DND-41 (cell line): Measurements from ENCODE around the gene TSPAN9.

ENCODE experiments used
- ATAC-seq: fragments of 200-7000 bp; cut with Tn5 transposase; 3 replicates; pipeline ENCODE4 v1.9.1; 2021; ENCODE audit warnings: low read depth; ENCODE audit not compliant: insufficient read depth
- DNase-seq: peaks from one replicate; pipeline ENCODE4 v3.0.0-alpha.2; 2020
- H2AFZ ChIP-seq: 2 replicates; pipeline ENCODE4 v1.6.0; 2012; ENCODE audit warnings: low read depth, low read length
- H3K27ac ChIP-seq: 2 replicates; pipeline ENCODE4 v1.5.1; 2012; ENCODE audit warnings: low read length, inconsistent platforms
- H3K27me3 ChIP-seq: fragments of 200-600 bp; sonication (generic); 2 replicates; pipeline ENCODE4 v1.6.0; 2012; ENCODE audit warnings: low read length, mild to moderate bottlenecking, inconsistent platforms; ENCODE audit not compliant: insufficient read depth, poor library complexity
- H3K36me3 ChIP-seq: 2 replicates; pipeline ENCODE4 v1.5.1; 2012; ENCODE audit warnings: low read length, inconsistent platforms; ENCODE audit not compliant: insufficient read depth
- H3K4me1 ChIP-seq: 2 replicates; pipeline ENCODE4 v1.5.1; 2012; ENCODE audit warnings: mild to moderate bottlenecking, low read length; ENCODE audit not compliant: insufficient read depth
- H3K4me2 ChIP-seq: 2 replicates; pipeline ENCODE4 v1.6.0; 2012; ENCODE audit warnings: mild to moderate bottlenecking, moderate library complexity, low read length, inconsistent platforms; ENCODE audit not compliant: insufficient read depth
- H3K4me3 ChIP-seq, 2 experiments: fragments of 200-600 bp in 1 of 2; shearing (Covaris generic) in 1 of 2; 2 replicates each; pipeline ENCODE4 v1.5.1; 2012 to 2016; ENCODE audit warnings: inconsistent platforms in 2 of 2, low read length in 2 of 2, mild to moderate bottlenecking in 2 of 2, low read depth in 1 of 2, moderate library complexity in 1 of 2
- H3K79me2 ChIP-seq: 2 replicates; pipeline ENCODE4 v1.6.0; 2012; ENCODE audit warnings: low read length, inconsistent platforms; ENCODE audit not compliant: insufficient read depth
- H3K9ac ChIP-seq: 2 replicates; pipeline ENCODE4 v1.6.0; 2012; ENCODE audit warnings: low read depth, mild to moderate bottlenecking, inconsistent platforms, low read length, moderate library complexity
- H3K9me3 ChIP-seq: 2 replicates; pipeline ENCODE4 v1.5.1; 2012; ENCODE audit warnings: low read length, moderate library complexity, mild to moderate bottlenecking, inconsistent platforms; ENCODE audit not compliant: insufficient read depth, severe bottlenecking
- H4K20me1 ChIP-seq: 2 replicates; pipeline ENCODE4 v1.6.0; 2012; ENCODE audit warnings: low read length; ENCODE audit not compliant: insufficient read depth
- EZH2 ChIP-seq: IDR thresholded peaks from 3 replicates; pipeline ENCODE4 v1.6.1; 2012; ENCODE audit warnings: borderline replicate concordance, low read depth, mild to moderate bottlenecking, moderate library complexity, low read length, inconsistent platforms; ENCODE audit not compliant: severe bottlenecking
- TF ChIP-seq, protein P1 (sequence below): IDR thresholded peaks from 2 replicates; pipeline ENCODE4 v1.5.1; 2012; ENCODE audit warnings: borderline replicate concordance, low read length, moderate library complexity, mild to moderate bottlenecking; ENCODE audit not compliant: poor library complexity, severe bottlenecking; ENCODE audit errors: extremely low read depth

TSPAN9 gene

DNA sequence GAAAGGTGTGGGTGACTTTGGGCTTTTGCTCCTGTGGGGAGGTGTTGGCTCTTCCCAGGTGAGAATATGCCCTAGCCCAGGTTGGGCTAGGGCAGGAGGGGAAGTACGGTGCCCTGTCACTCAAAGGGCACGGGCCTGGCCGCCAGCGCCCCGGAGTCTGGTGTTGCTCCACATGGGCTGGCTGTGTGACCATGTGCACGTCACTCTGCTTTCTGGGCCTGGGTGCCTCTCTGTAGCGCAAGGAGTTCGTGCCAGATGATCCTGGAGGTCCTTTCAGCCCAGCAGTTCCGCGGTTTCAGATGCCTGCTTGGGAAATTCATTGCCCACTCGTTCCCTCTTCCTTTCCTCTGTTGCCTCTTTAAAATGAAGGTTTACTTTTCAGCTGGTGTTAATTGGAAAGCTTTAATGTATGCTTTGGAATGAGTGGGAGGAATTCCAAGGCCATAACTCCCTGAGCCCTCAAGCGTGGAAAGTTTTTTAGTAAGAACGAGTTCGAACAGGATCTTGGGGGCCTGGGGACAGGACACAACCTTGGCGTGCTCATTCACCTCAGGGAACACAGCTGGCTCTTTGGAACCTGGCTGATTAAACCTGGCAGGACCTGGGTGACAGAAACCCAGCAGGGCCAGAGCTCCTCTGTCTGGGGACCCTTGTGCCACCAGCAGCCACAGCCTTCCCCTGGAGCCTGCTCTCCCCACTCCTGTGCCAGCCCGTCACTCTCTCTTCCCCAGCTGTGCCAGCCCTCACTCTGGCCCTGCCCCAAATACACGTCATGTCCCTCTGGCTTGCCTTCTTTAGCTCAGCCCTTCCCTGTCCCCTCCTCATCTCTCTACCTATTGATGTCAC, 42.8 kb downstream of the TSPAN9 start:
- no peaks in the 10 kb centered on the region for H3K4me1 ChIP-seq
- no peak overlapping the region for H3K27ac ChIP-seq
- H3K9me3 ChIP-seq, result no peaks in the 10 kb centered on the region
- TF ChIP-seq EZH2, result no peak
- TF ChIP-seq, protein P1, sequence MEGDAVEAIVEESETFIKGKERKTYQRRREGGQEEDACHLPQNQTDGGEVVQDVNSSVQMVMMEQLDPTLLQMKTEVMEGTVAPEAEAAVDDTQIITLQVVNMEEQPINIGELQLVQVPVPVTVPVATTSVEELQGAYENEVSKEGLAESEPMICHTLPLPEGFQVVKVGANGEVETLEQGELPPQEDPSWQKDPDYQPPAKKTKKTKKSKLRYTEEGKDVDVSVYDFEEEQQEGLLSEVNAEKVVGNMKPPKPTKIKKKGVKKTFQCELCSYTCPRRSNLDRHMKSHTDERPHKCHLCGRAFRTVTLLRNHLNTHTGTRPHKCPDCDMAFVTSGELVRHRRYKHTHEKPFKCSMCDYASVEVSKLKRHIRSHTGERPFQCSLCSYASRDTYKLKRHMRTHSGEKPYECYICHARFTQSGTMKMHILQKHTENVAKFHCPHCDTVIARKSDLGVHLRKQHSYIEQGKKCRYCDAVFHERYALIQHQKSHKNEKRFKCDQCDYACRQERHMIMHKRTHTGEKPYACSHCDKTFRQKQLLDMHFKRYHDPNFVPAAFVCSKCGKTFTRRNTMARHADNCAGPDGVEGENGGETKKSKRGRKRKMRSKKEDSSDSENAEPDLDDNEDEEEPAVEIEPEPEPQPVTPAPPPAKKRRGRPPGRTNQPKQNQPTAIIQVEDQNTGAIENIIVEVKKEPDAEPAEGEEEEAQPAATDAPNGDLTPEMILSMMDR, result no peak
- H4K20me1 ChIP-seq, result peaks cover 2% of the 10 kb centered on the region; the same call in 1 of the 2 replicates
- no peak for DNase-seq
- no peak overlapping the region for H3K9ac ChIP-seq
- no peak overlapping the region for H3K4me3 ChIP-seq
- no peaks in the 10 kb centered on the region for H3K36me3 ChIP-seq
- no peak overlapping the region for H3K4me2 ChIP-seq
- no peak overlapping the region for H2AFZ ChIP-seq
- H3K79me2 ChIP-seq, result no peaks in the 10 kb centered on the region
- peaks cover 7% of the 10 kb centered on the region for H3K27me3 ChIP-seq
- no peak for ATAC-seq

DNA sequence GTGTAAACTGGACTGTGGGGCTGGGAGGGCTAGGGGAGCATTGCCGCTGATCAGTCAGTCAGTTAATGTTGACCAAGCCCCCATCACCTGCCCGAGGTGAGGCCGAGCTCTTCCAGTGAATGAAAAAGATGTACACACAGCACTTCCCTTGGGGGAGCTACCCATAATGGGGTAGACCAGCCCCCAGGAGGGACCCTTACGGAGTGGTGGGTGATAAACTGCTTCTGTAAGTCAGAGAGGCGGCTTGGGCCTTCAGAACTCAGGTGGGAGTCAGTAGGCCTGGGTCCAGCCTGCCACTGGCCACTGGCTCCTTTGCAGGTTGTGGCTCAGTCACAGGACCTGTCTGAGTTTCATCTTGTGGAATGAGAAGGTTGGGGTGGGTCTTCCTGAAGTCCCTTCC, 43.5 kb downstream of the TSPAN9 start:
- no peak overlapping the region for H3K9ac ChIP-seq
- TF ChIP-seq EZH2, result no peak
- TF ChIP-seq, protein P1, result no peak
- ATAC-seq (no peak), DNase-seq (no peak)
- H3K36me3 ChIP-seq, result no peaks in the 10 kb centered on the region
- H3K27ac ChIP-seq, result no peak overlapping the region
- no peak overlapping the region for H3K4me2 ChIP-seq
- H3K4me1 ChIP-seq, result no peaks in the 10 kb centered on the region
- peaks cover 2% of the 10 kb centered on the region; the same call in 1 of the 2 replicates for H4K20me1 ChIP-seq
- no peak overlapping the region for H3K4me3 ChIP-seq
- no peaks in the 10 kb centered on the region for H3K79me2 ChIP-seq
- H2AFZ ChIP-seq, result no peak overlapping the region
- H3K27me3 ChIP-seq, result peaks cover 7% of the 10 kb centered on the region
- no peaks in the 10 kb centered on the region for H3K9me3 ChIP-seq

DNA sequence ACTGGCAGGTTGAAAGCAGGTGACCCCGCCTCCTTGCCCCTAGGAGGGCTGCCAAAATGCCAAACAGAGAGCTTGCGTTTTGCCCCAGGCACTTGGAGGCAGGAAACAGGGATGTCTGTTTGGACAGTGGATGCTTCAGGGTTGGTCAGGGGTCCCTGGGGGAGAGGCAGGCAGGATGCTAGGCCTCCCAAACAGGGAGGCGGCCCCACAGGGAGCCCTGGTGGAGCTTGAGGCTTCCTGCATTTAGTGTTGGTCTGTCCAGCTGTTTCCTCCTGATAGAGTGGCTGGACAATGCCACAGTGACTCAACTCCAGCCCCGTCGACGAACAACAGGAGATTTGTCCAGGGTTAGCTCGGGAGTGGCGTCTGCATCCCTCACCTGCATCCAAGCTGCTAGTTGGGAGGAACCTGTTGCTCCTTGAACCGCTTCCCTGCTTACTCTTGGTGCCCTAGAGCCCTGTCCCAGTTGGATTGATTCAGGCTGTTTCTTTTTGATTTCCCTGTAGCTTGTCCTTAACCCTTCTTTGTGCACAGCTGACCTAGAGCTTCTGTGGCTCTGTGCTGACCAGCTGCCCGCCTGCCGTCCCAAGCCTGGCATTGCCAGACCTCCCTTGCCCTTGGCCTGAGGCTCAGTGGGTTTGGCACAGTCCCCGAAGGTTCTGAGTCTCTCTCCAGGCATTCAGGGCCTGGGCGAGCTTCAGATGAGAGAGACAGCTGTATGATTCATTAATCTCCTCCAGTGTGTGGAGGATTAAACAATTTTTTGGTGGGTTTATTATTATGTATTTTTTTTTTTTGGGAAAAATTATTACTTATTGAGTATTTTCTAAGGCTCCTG, 45.9 kb downstream of the TSPAN9 start:
- Histone ChIP-seq H2AFZ (no peak overlapping the region), H3K9me3 (no peaks in the 10 kb centered on the region), H3K9ac (no peak overlapping the region), H3K27me3 (peaks cover 2% of the 10 kb centered on the region), H4K20me1 (peaks cover 2% of the 10 kb centered on the region; the same call in 1 of the 2 replicates), H3K79me2 (no peaks in the 10 kb centered on the region), H3K4me3 (no peak overlapping the region), H3K4me1 (no peaks in the 10 kb centered on the region), H3K4me2 (no peak overlapping the region), H3K36me3 (no peaks in the 10 kb centered on the region), H3K27ac (no peak overlapping the region)
- ATAC-seq (no peak), DNase-seq (no peak)
- TF ChIP-seq EZH2, result no peak
- TF ChIP-seq, protein P1, result no peak
